ENCODE results near the gene ITPRIPL1. TPM values are rescaled to one million over a fixed set of nuclear protein-coding genes. Genes with fewer than 3 reads are reported as not detected.

The ITPRIPL1 gene
- total and polyA plus RNA-seq, 8 donors, result 0.29 to 3.9 (median 0.61) TPM; not detected in 4

GRCh38 chr2:96359310-96359709 is 34.2 kb downstream of the ITPRIPL1 start:
- H3K36me3 ChIP-seq, result peaks cover 0 to 9% (median 0%) of the 10 kb centered on the region in 4 donors
- peak in 1 of 2 donors; percentile 29 for DNase-seq
- H3K27ac ChIP-seq, result no peak overlapping the region
- 40 to 74% (median 64%) methylated on average over 1 to 2 of the region's 2 CpGs for WGBS, 5 donors
- intact Hi-C loops (cut with DNase I; ENCODE audit: low total_unique reads), result no loop called here
- no peaks in the 10 kb centered on the region for H3K27me3 ChIP-seq
- no peaks in the 10 kb centered on the region for H3K4me1 ChIP-seq
- H3K9me3 ChIP-seq, result no peaks in the 10 kb centered on the region
- TF ChIP-seq EP300 (IDR thresholded peaks at IDR 0.05) (no peak), POLR2AphosphoS5 (IDR thresholded peaks at IDR 0.05) (no peak), POLR2A (IDR thresholded peaks at IDR 0.05) (no peak)
- TF ChIP-seq, protein P1, sequence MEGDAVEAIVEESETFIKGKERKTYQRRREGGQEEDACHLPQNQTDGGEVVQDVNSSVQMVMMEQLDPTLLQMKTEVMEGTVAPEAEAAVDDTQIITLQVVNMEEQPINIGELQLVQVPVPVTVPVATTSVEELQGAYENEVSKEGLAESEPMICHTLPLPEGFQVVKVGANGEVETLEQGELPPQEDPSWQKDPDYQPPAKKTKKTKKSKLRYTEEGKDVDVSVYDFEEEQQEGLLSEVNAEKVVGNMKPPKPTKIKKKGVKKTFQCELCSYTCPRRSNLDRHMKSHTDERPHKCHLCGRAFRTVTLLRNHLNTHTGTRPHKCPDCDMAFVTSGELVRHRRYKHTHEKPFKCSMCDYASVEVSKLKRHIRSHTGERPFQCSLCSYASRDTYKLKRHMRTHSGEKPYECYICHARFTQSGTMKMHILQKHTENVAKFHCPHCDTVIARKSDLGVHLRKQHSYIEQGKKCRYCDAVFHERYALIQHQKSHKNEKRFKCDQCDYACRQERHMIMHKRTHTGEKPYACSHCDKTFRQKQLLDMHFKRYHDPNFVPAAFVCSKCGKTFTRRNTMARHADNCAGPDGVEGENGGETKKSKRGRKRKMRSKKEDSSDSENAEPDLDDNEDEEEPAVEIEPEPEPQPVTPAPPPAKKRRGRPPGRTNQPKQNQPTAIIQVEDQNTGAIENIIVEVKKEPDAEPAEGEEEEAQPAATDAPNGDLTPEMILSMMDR (IDR thresholded peaks at IDR 0.05), result no peak
- H3K4me3 ChIP-seq, result no peak overlapping the region

GRCh38 chr2:96359866-96360265 is 34.7 kb downstream of the ITPRIPL1 start:
- no peak overlapping the region for H3K4me3 ChIP-seq
- TF ChIP-seq POLR2A (IDR thresholded peaks at IDR 0.05) (no peak), EP300 (IDR thresholded peaks at IDR 0.05) (no peak), POLR2AphosphoS5 (IDR thresholded peaks at IDR 0.05) (no peak)
- TF ChIP-seq, protein P1 (IDR thresholded peaks at IDR 0.05), result no peak
- peaks cover 0 to 14% (median 0%) of the 10 kb centered on the region in 4 donors for H3K36me3 ChIP-seq
- no peak for DNase-seq
- WGBS, 5 donors, result 45 to 75% (median 58%) methylated on average over 1 of the region's 1 CpG
- no peaks in the 10 kb centered on the region for H3K27me3 ChIP-seq
- intact Hi-C loops (cut with DNase I; ENCODE audit: low total_unique reads), result no loop called here
- H3K9me3 ChIP-seq, result no peaks in the 10 kb centered on the region
- H3K27ac ChIP-seq, result no peak overlapping the region
- H3K4me1 ChIP-seq, result no peaks in the 10 kb centered on the region

DNA sequence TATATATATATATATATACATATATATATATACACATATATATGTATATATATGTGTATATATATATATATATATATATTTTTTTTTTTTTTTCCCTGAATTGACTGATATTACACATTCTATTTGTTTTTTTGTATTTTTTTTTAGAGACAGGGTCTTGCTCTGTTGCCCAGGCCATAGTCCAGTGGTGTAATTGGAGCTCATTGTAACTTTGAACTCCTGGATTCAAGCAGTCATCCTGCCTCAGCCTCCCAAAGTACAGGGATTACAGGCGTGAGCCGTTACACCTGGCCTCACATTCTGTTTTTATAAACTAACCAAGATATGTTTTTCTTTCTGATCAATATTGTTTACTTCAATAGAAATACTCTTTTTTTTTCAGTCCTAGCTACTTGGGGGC is 36.6 kb downstream of the ITPRIPL1 start:
- TF ChIP-seq EP300 (IDR thresholded peaks at IDR 0.05), result no peak
- TF ChIP-seq, protein P1 (IDR thresholded peaks at IDR 0.05), result no peak
- no peak for TF ChIP-seq POLR2A (IDR thresholded peaks at IDR 0.05)
- TF ChIP-seq POLR2AphosphoS5 (IDR thresholded peaks at IDR 0.05), result no peak
- Histone ChIP-seq H3K9me3 (no peaks in the 10 kb centered on the region), H3K4me3 (no peak overlapping the region), H3K4me1 (no peaks in the 10 kb centered on the region), H3K27me3 (no peaks in the 10 kb centered on the region), H3K27ac (no peak overlapping the region), H3K36me3 (peaks cover 0 to 22% (median 0%) of the 10 kb centered on the region in 4 donors)
- intact Hi-C loops (cut with DNase I; ENCODE audit: low total_unique reads), result no loop called here
- WGBS, 5 donors, result 95 to 100% (median 96%) methylated on average over 2 of the region's 2 CpGs
- no peak for DNase-seq

- Histone ChIP-seq H3K4me1 (peaks cover 0 to 6% (median 6%) of the 10 kb centered on the region in 4 donors), H3K9me3 (no peaks in the 10 kb centered on the region), H3K36me3 (peaks cover 0 to 43% (median 0%) of the 10 kb centered on the region in 4 donors), H3K4me3 (no peak overlapping the region), H3K27me3 (no peaks in the 10 kb centered on the region), H3K27ac (no peak overlapping the region)
- DNase-seq, result no peak
- TF ChIP-seq, protein P1 (IDR thresholded peaks at IDR 0.05), result no peak
- TF ChIP-seq POLR2AphosphoS5 (IDR thresholded peaks at IDR 0.05), result no peak
- intact Hi-C loops (cut with DNase I; ENCODE audit: low total_unique reads), result no loop called here
- WGBS, 5 donors, result 83 to 92% (median 88%) methylated on average over 2 of the region's 2 CpGs
Measured at GRCh38 chr2:96369186-96369585, 44.1 kb downstream of the ITPRIPL1 start.

Measured in stomach (tissue), 9 donors.